ENCODE results near the gene B3GNT5.

The B3GNT5 gene

DNA sequence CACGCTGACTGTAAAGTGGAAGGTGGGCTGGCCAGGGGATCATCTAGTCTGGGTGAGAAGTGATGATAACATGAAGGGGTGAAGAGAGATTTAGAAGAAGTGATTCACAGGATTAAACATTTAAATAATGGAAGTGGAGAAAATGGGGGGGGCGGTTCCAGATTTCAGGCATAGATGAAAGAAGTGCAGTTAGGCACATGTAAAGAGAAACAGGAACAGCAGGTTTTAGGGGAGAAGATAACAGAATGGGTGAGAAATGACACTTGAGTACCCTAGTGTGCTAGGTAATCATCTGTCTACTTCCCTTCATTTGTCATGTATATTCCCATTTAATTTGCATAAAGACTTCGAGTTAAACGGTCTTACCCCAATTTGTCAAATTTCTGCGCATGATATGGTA is 15.3 kb downstream of the B3GNT5 start:
- H3F3A ChIP-seq (ENCODE audit: control insufficient read depth, insufficient read depth): no peaks in the 10 kb centered on the region
- no peaks in the 10 kb centered on the region for H3K36me3 ChIP-seq (ENCODE audit: control insufficient read depth, low read length)
- no peaks in the 10 kb centered on the region for H3K27me3 ChIP-seq (ENCODE audit: control insufficient read depth, low read length)
- TF ChIP-seq, protein P1, sequence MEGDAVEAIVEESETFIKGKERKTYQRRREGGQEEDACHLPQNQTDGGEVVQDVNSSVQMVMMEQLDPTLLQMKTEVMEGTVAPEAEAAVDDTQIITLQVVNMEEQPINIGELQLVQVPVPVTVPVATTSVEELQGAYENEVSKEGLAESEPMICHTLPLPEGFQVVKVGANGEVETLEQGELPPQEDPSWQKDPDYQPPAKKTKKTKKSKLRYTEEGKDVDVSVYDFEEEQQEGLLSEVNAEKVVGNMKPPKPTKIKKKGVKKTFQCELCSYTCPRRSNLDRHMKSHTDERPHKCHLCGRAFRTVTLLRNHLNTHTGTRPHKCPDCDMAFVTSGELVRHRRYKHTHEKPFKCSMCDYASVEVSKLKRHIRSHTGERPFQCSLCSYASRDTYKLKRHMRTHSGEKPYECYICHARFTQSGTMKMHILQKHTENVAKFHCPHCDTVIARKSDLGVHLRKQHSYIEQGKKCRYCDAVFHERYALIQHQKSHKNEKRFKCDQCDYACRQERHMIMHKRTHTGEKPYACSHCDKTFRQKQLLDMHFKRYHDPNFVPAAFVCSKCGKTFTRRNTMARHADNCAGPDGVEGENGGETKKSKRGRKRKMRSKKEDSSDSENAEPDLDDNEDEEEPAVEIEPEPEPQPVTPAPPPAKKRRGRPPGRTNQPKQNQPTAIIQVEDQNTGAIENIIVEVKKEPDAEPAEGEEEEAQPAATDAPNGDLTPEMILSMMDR (IDR thresholded peaks at IDR 0.05; ENCODE audit: low read depth, low read length, poor library complexity, severe bottlenecking): no peak
- no peak for TF ChIP-seq EZH2phosphoT487 (IDR thresholded peaks at IDR 0.05; ENCODE audit: borderline replicate concordance, low read length)
- no peak overlapping the region for H3K27ac ChIP-seq (ENCODE audit: low read depth, low read length)
- H3K4me2 ChIP-seq (ENCODE audit: low read length): no peak overlapping the region
- H3K9me3 ChIP-seq (ENCODE audit: control insufficient read depth, insufficient read depth, low read length): no peaks in the 10 kb centered on the region
- no peak overlapping the region for H3K4me3 ChIP-seq (ENCODE audit: low read length)
- H3K9me2 ChIP-seq (replicated peaks; ENCODE audit: control insufficient read depth, low read length): no peaks in the 10 kb centered on the region
- no peaks in the 10 kb centered on the region for H4K20me1 ChIP-seq (ENCODE audit: control insufficient read depth, insufficient read depth, low read depth, low read length)
- H3K79me2 ChIP-seq (ENCODE audit: control insufficient read depth, low read length): no peaks in the 10 kb centered on the region
- H3K4me1 ChIP-seq (ENCODE audit: control insufficient read depth, low read length): peaks cover 4% of the 10 kb centered on the region; the same call in 1 of the 2 replicates

DNA sequence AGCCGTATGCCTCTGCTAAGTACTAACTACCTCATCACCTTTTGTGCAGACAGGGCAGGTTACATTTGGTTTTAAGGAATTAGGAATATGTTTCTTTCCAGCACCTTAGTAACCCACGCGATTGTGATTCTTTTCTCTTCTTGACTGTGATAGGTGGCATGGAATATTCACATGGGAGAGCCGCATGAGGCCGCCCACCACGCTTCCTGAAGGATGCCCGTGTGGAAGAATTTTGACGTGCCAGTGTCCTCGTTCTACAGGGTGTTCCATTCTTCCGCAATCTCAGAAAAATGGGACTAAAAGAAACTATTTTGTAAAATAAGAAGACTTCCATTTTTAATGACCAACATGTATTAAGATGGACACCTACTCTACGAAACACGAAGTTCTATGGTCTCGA is 16.3 kb downstream of the B3GNT5 start:
- no peak overlapping the region for H3K4me3 ChIP-seq (ENCODE audit: low read length)
- H3K27ac ChIP-seq (ENCODE audit: low read depth, low read length): no peak overlapping the region
- no peaks in the 10 kb centered on the region for H3K79me2 ChIP-seq (ENCODE audit: control insufficient read depth, low read length)
- H3K4me2 ChIP-seq (ENCODE audit: low read length): no peak overlapping the region
- H3K27me3 ChIP-seq (ENCODE audit: control insufficient read depth, low read length): no peaks in the 10 kb centered on the region
- peaks cover 5% of the 10 kb centered on the region; the same call in 1 of the 2 replicates for H3K4me1 ChIP-seq (ENCODE audit: control insufficient read depth, low read length)
- H3K9me3 ChIP-seq (ENCODE audit: control insufficient read depth, insufficient read depth, low read length): no peaks in the 10 kb centered on the region
- no peaks in the 10 kb centered on the region for H3F3A ChIP-seq (ENCODE audit: control insufficient read depth, insufficient read depth)
- TF ChIP-seq, protein P1 (IDR thresholded peaks at IDR 0.05; ENCODE audit: low read depth, low read length, poor library complexity, severe bottlenecking): no peak
- no peak for TF ChIP-seq EZH2phosphoT487 (IDR thresholded peaks at IDR 0.05; ENCODE audit: borderline replicate concordance, low read length)
- H3K9me2 ChIP-seq (replicated peaks; ENCODE audit: control insufficient read depth, low read length): no peaks in the 10 kb centered on the region
- H3K36me3 ChIP-seq (ENCODE audit: control insufficient read depth, low read length): no peaks in the 10 kb centered on the region
- H4K20me1 ChIP-seq (ENCODE audit: control insufficient read depth, insufficient read depth, low read depth, low read length): no peaks in the 10 kb centered on the region

DNA sequence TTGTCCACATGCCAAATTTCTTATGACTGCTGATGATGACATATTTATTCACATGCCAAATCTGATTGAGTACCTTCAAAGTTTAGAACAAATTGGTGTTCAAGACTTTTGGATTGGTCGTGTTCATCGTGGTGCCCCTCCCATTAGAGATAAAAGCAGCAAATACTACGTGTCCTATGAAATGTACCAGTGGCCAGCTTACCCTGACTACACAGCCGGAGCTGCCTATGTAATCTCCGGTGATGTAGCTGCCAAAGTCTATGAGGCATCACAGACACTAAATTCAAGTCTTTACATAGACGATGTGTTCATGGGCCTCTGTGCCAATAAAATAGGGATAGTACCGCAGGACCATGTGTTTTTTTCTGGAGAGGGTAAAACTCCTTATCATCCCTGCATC is 17.3 kb downstream of the B3GNT5 start:
- H3K36me3 ChIP-seq (ENCODE audit: control insufficient read depth, low read length): no peaks in the 10 kb centered on the region
- H3F3A ChIP-seq (ENCODE audit: control insufficient read depth, insufficient read depth): peaks cover 4% of the 10 kb centered on the region; the same call in 1 of the 2 replicates
- no peaks in the 10 kb centered on the region for H3K9me2 ChIP-seq (replicated peaks; ENCODE audit: control insufficient read depth, low read length)
- H3K27ac ChIP-seq (ENCODE audit: low read depth, low read length): no peak overlapping the region
- H3K9me3 ChIP-seq (ENCODE audit: control insufficient read depth, insufficient read depth, low read length): no peaks in the 10 kb centered on the region
- H3K4me1 ChIP-seq (ENCODE audit: control insufficient read depth, low read length): peaks cover 15% of the 10 kb centered on the region
- H3K4me3 ChIP-seq (ENCODE audit: low read length): no peak overlapping the region
- H4K20me1 ChIP-seq (ENCODE audit: control insufficient read depth, insufficient read depth, low read depth, low read length): no peaks in the 10 kb centered on the region
- H3K27me3 ChIP-seq (ENCODE audit: control insufficient read depth, low read length): no peaks in the 10 kb centered on the region
- no peak for TF ChIP-seq EZH2phosphoT487 (IDR thresholded peaks at IDR 0.05; ENCODE audit: borderline replicate concordance, low read length)
- TF ChIP-seq, protein P1 (IDR thresholded peaks at IDR 0.05; ENCODE audit: low read depth, low read length, poor library complexity, severe bottlenecking): no peak
- no peaks in the 10 kb centered on the region for H3K79me2 ChIP-seq (ENCODE audit: control insufficient read depth, low read length)
- no peak overlapping the region for H3K4me2 ChIP-seq (ENCODE audit: low read length)
